ENCODE data around the gene PLAC9. TPM values are rescaled to one million over a fixed set of nuclear protein-coding genes. Genes with fewer than 3 reads are reported as not detected.

PLAC9 gene
- total and polyA plus RNA-seq, 2 donors (not counting 3 experiments of a cell fraction or from before 2014, with no cell fraction given), result 1.7 to 2.0 TPM

GRCh38 chr10:80141696-80142460 is 9.3 kb downstream of the PLAC9 start:
- Histone ChIP-seq H3K4me1 (ENCODE audit: control insufficient read depth, extremely low read depth, insufficient read depth, low read length) (peaks cover 8% of the 10 kb centered on the region), H3K9ac (replicated peaks; ENCODE audit: extremely low read depth, insufficient read depth, low read length) (no peak overlapping the region), H3K27me3 (ENCODE audit: control insufficient read depth in 2 of 2, insufficient read depth in 2 of 2, low read length in 2 of 2) (no peaks in the 10 kb centered on the region), H2AFZ (ENCODE audit: low read depth, low read length) (no peak overlapping the region), H3K79me2 (ENCODE audit: control insufficient read depth, insufficient read depth, low read length) (no peaks in the 10 kb centered on the region), H3K36me3 (ENCODE audit: control insufficient read depth in 2 of 2, extremely low read depth in 1 of 2, insufficient read depth in 2 of 2, low read length in 2 of 2) (no peaks in the 10 kb centered on the region), H3K27ac (ENCODE audit: insufficient read depth, low read depth, low read length) (no peak overlapping the region), H3K9me1 (replicated peaks; ENCODE audit: control insufficient read depth, extremely low read depth, insufficient read depth, low read length) (no peaks in the 10 kb centered on the region), H3K9me3 (replicated peaks; ENCODE audit: control insufficient read depth, insufficient read depth, low read length) (no peaks in the 10 kb centered on the region), H4K20me1 (replicated peaks; ENCODE audit: control insufficient read depth, extremely low read depth, insufficient read depth, low read length) (no peaks in the 10 kb centered on the region), H3K4me3 (replicated peaks in 1 of 3; ENCODE audit: insufficient read depth in 1 of 3, low read depth in 1 of 3, low read length in 3 of 3) (no peak overlapping the region), H3K4me2 (ENCODE audit: insufficient read depth, low read length) (no peak overlapping the region)
- intact Hi-C loops (cut with micrococcal nuclease), result no loop called here
- TF ChIP-seq MYC (IDR thresholded peaks at IDR 0.05; ENCODE audit: low read depth, low read length) (no peak), GATA2 (IDR thresholded peaks at IDR 0.05; ENCODE audit: insufficient read depth, insufficient read length, low read depth, low read length) (no peak), POLR2A (IDR thresholded peaks at IDR 0.05; ENCODE audit: low read depth, low read length) (no peak), EZH2 (IDR thresholded peaks at IDR 0.05; ENCODE audit: borderline replicate concordance, low read depth, low read length, severe bottlenecking) (no peak), FOS (IDR thresholded peaks at IDR 0.05; ENCODE audit: borderline replicate concordance, insufficient read depth, low read length) (no peak), POLR2AphosphoS5 (IDR thresholded peaks at IDR 0.05; ENCODE audit: insufficient read depth, low read depth, low read length) (no peak), MAX (IDR thresholded peaks at IDR 0.05; ENCODE audit: insufficient read depth, insufficient read length) (no peak), CTCF (IDR thresholded peaks at IDR 0.05; ENCODE audit: extremely low read depth in 1 of 2, insufficient read depth in 1 of 2, low read depth in 1 of 2, low read length in 2 of 2) (no peak), JUN (IDR thresholded peaks at IDR 0.05; ENCODE audit: borderline replicate concordance, insufficient read depth, insufficient read length, low read depth) (no peak)
- ChIA-PET POLR2A (no interaction called here), CTCF (interaction anchor here (9.1 kb wide), 1 partner anchor 78 kb away, joined by 320 read pairs; no protein-coding TSS in a partner anchor)
- DNase-seq (ENCODE audit: low read depth, low spot score), result no peak
- dilution Hi-C loops (cut with MboI; ENCODE audit: extremely low pct_ligation_motif_present, low sequenced_read_pairs), result no loop called here
- FAIRE-seq, result no peak
- no TSS peak for BruUV-seq (replicated peaks)
